NCI-H2227 (cell line): Measurements from ENCODE around the gene COL25A1.
"Not testable (repeated sequence)": the region's sequence is repeated elsewhere in the genome, so short reads cannot be mapped to it uniquely, and the experiment has no call there.

Experiments
- DNase-seq: peaks from one replicate; lab custom pipeline; 2025; ENCODE audit not compliant: unreplicated experiment; lab: John Stamatoyannopoulos, UW

Gene COL25A1

GRCh38 chr4:109070677-109071076, 231.8 kb downstream of the COL25A1 start:
- DNase-seq, result not testable (repeated sequence)

- DNase-seq, result no peak
These were observed 234.8 kb downstream of the COL25A1 start for GRCh38 chr4:109067508-109068235.

- no peak for DNase-seq
These were observed 237.5 kb downstream of the COL25A1 start for GRCh38 chr4:109065006-109065405.

- no peak for DNase-seq
These were observed 249.2 kb downstream of the COL25A1 start for GRCh38 chr4:109053257-109053656.

- no peak for DNase-seq
These were observed 249.6 kb downstream of the COL25A1 start for GRCh38 chr4:109052821-109053220.

- DNase-seq, result no peak
These were observed 251.4 kb downstream of the COL25A1 start for GRCh38 chr4:109051054-109051453.

- no peak for DNase-seq
These were observed 252.5 kb downstream of the COL25A1 start for GRCh38 chr4:109049926-109050325.

GRCh38 chr4:109046471-109047201, 255.8 kb downstream of the COL25A1 start:
- DNase-seq, result no peak

- no peak for DNase-seq
These were observed 258.0 kb downstream of the COL25A1 start for GRCh38 chr4:109044431-109044830.

GRCh38 chr4:109043286-109043685, 259.2 kb downstream of the COL25A1 start:
- DNase-seq, result no peak

GRCh38 chr4:109041463-109042360, 260.7 kb downstream of the COL25A1 start:
- no peak for DNase-seq

- no peak for DNase-seq
These were observed 262.0 kb downstream of the COL25A1 start for GRCh38 chr4:109040441-109040840.

- no peak for DNase-seq
These were observed 265.4 kb downstream of the COL25A1 start for GRCh38 chr4:109037026-109037425.

- DNase-seq, result no peak
These were observed 268.5 kb downstream of the COL25A1 start for GRCh38 chr4:109033993-109034392.

- no peak for DNase-seq
These were observed 269.8 kb downstream of the COL25A1 start for GRCh38 chr4:109032671-109033070.

- DNase-seq, result no peak
These were observed 272.5 kb downstream of the COL25A1 start for GRCh38 chr4:109029987-109030386.

GRCh38 chr4:109027016-109027500, 275.4 kb downstream of the COL25A1 start:
- no peak for DNase-seq

- no peak for DNase-seq
These were observed 275.9 kb downstream of the COL25A1 start for GRCh38 chr4:109026588-109026987.

- no peak for DNase-seq
These were observed 276.9 kb downstream of the COL25A1 start for GRCh38 chr4:109025471-109026076.

GRCh38 chr4:109022961-109023360, 279.5 kb downstream of the COL25A1 start:
- DNase-seq, result no peak

- not testable (repeated sequence) for DNase-seq
These were observed 280.8 kb downstream of the COL25A1 start for GRCh38 chr4:109021630-109022029.
